H1 (cell line): ENCODE measurements around the gene NF1. TPM values are rescaled to one million over a fixed set of nuclear protein-coding genes. Genes with fewer than 3 reads are reported as not detected.

Experiments
- CTCF ChIA-PET: fragments of 300-600 bp; sonication (Branson Sonifier 250); formaldehyde crosslinking; loops from one replicate; lab custom pipeline; 2021; ENCODE audit not compliant: partially characterized antibody; lab: Charles Lee
- POLR2A ChIA-PET: fragments of 300-600 bp; sonication (Branson Sonifier 250); formaldehyde crosslinking; loops from one replicate; lab custom pipeline; 2021; ENCODE audit warnings: inconsistent platforms; ENCODE audit not compliant: partially characterized antibody; lab: Charles Lee
- DNase-seq, 2 experiments: peaks; one replicate each; pipeline versions ENCODE4 v3.0.0 to v3.0.0-alpha.2; 2010 to 2022; ENCODE audit warnings: low spot score in 2 of 2, low read depth in 1 of 2, mixed read lengths in 1 of 2
- FAIRE-seq: peaks from 2 replicates; lab custom pipeline; 2011; peaks lifted over from hg19 to GRCh38; lab: Jason Lieb, UNC
- H2AFZ ChIP-seq: 2 replicates; pipeline ENCODE4 v1.8.1; 2012; ENCODE audit warnings: low read length, inconsistent platforms
- H2AK5ac ChIP-seq: 2 replicates; pipeline ENCODE4 v1.6.1; 2013; ENCODE audit warnings: low read depth, low read length
- H2BK120ac ChIP-seq: replicated peaks from 2 replicates; pipeline ENCODE3; 2013; ENCODE audit warnings: low read depth, low read length, inconsistent platforms
- H2BK12ac ChIP-seq: 2 replicates; pipeline ENCODE4 v1.6.1; 2013; ENCODE audit warnings: low read depth, low read length
- H2BK15ac ChIP-seq: 2 replicates; pipeline ENCODE4 v1.6.1; 2013; ENCODE audit warnings: low read length
- H2BK20ac ChIP-seq: 2 replicates; pipeline ENCODE4 v1.6.1; 2013; ENCODE audit warnings: low read length
- H2BK5ac ChIP-seq: 2 replicates; pipeline ENCODE4 v1.6.1; 2013; ENCODE audit warnings: low read depth, low read length
- H3K14ac ChIP-seq: 2 replicates; pipeline ENCODE4 v1.6.1; 2013; ENCODE audit warnings: inconsistent platforms; ENCODE audit not compliant: insufficient read length
- H3K18ac ChIP-seq: 2 replicates; pipeline ENCODE4 v1.6.1; 2013; ENCODE audit warnings: low read length; ENCODE audit errors: extremely low read depth
- H3K23ac ChIP-seq: 2 replicates; pipeline ENCODE4 v1.6.1; 2013; ENCODE audit warnings: inconsistent platforms; ENCODE audit not compliant: insufficient read length
- H3K23me2 ChIP-seq: 2 replicates; pipeline ENCODE4 v1.6.1; 2013; ENCODE audit warnings: low read depth, low read length
- H3K27ac ChIP-seq: 2 replicates; pipeline ENCODE4 v1.6.1; 2011; ENCODE audit warnings: low read depth, low read length, inconsistent platforms
- H3K27me3 ChIP-seq, 4 experiments: replicated peaks in 1 of 4; 1 replicate in 1 of 4; 2 replicates in 3 of 4; pipeline versions ENCODE4 v1.6.1 to v1.8.1; 2011 to 2013; ENCODE audit warnings: low read length in 3 of 4, mild to moderate bottlenecking in 3 of 4, inconsistent platforms in 2 of 4, mixed read lengths in 2 of 4, moderate library complexity in 1 of 4; ENCODE audit not compliant: control insufficient read depth in 3 of 4, insufficient read depth in 3 of 4; ENCODE audit errors: extremely low read depth in 1 of 4
- H3K36me3 ChIP-seq, 4 experiments: 2 replicates each; pipeline versions ENCODE4 v1.6.1 to v1.8.1; 2011 to 2013; ENCODE audit warnings: mild to moderate bottlenecking in 4 of 4, low read length in 3 of 4, moderate library complexity in 2 of 4, control low read depth in 1 of 4, inconsistent platforms in 1 of 4; ENCODE audit not compliant: insufficient read depth in 4 of 4, control insufficient read depth in 2 of 4
- H3K4ac ChIP-seq: replicated peaks from 2 replicates; pipeline ENCODE3; 2013; ENCODE audit warnings: low read length, low read depth, mixed read lengths, inconsistent platforms; ENCODE audit not compliant: insufficient read length
- H3K4me1 ChIP-seq, 4 experiments: replicated peaks in 1 of 4; 1 replicate in 1 of 4; 2 replicates in 3 of 4; pipeline versions ENCODE4 v1.6.1 to v1.8.1; 2011 to 2013; ENCODE audit warnings: low read length in 3 of 4, inconsistent platforms in 2 of 4, mixed read lengths in 1 of 4; ENCODE audit not compliant: insufficient read depth in 4 of 4, control insufficient read depth in 3 of 4
- H3K4me2 ChIP-seq, 2 experiments: 2 replicates each; pipeline versions ENCODE4 v1.6.1 to v1.8.1; 2011 to 2013; ENCODE audit warnings: low read depth in 2 of 2, low read length in 2 of 2, control low read depth in 1 of 2, inconsistent platforms in 1 of 2, mild to moderate bottlenecking in 1 of 2; ENCODE audit not compliant: insufficient read depth in 1 of 2
- H3K4me3 ChIP-seq, 4 experiments: fragments of 200-600, 300-600 bp in 1 of 4; sonication (generic), shearing (Covaris generic), sonication (Bioruptor Twin) in 1 of 4; 2 replicates each; pipeline versions ENCODE4 v1.5.1 to v1.8.1; 2011 to 2016; ENCODE audit warnings: low read length in 4 of 4, low read depth in 3 of 4, control low read depth in 2 of 4, inconsistent platforms in 2 of 4, mild to moderate bottlenecking in 2 of 4, mixed read lengths in 1 of 4, moderate library complexity in 1 of 4; ENCODE audit not compliant: insufficient read depth in 2 of 4; ENCODE audit errors: extremely low read depth in 1 of 4
- H3K56ac ChIP-seq: replicated peaks from 2 replicates; pipeline ENCODE3; 2013; ENCODE audit warnings: low read depth, mild to moderate bottlenecking, mixed read lengths, low read length, inconsistent platforms; ENCODE audit not compliant: insufficient read length
- H3K79me1 ChIP-seq: 2 replicates; pipeline ENCODE4 v1.6.1; 2013; ENCODE audit warnings: low read depth, low read length, control low read depth
- H3K79me2 ChIP-seq, 2 experiments: 2 replicates each; pipeline versions ENCODE4 v1.6.1 to v1.8.1; 2012 to 2013; ENCODE audit warnings: low read length in 2 of 2, mild to moderate bottlenecking in 2 of 2, inconsistent platforms in 1 of 2; ENCODE audit not compliant: insufficient read depth in 2 of 2, control insufficient read depth in 1 of 2
- H3K9ac ChIP-seq, 4 experiments: replicated peaks in 1 of 4; 1 replicate in 1 of 4; 2 replicates in 3 of 4; pipeline versions ENCODE4 v1.6.1 to v1.8.1; 2011 to 2013; ENCODE audit warnings: low read depth in 3 of 4, low read length in 3 of 4, control low read depth in 2 of 4, mild to moderate bottlenecking in 2 of 4, moderate library complexity in 2 of 4, inconsistent platforms in 1 of 4; ENCODE audit errors: extremely low read depth in 1 of 4
- H3K9me3 ChIP-seq, 2 experiments: 2 replicates each; pipeline versions ENCODE4 v1.6.1 to v1.8.1; 2012 to 2013; ENCODE audit warnings: mild to moderate bottlenecking in 2 of 2, moderate library complexity in 2 of 2, control low read depth in 1 of 2, inconsistent platforms in 1 of 2, low read depth in 1 of 2, low read length in 1 of 2, mixed read lengths in 1 of 2; ENCODE audit not compliant: insufficient read depth in 2 of 2
- H4K20me1 ChIP-seq, 2 experiments: replicated peaks in 1 of 2; 2 replicates each; pipeline versions ENCODE3 to v1.8.1; 2011 to 2013; ENCODE audit warnings: inconsistent platforms in 2 of 2, low read length in 2 of 2, mild to moderate bottlenecking in 1 of 2; ENCODE audit not compliant: insufficient read depth in 2 of 2, control insufficient read depth in 1 of 2
- H4K5ac ChIP-seq: 2 replicates; pipeline ENCODE4 v1.6.1; 2013; ENCODE audit warnings: low read length, low read depth, mixed read lengths, inconsistent platforms; ENCODE audit not compliant: insufficient read length
- H4K8ac ChIP-seq: 2 replicates; pipeline ENCODE4 v1.8.0; 2013; ENCODE audit warnings: mild to moderate bottlenecking, moderate library complexity, low read length, inconsistent platforms; ENCODE audit not compliant: insufficient read depth; ENCODE audit errors: extremely low read depth
- H4K91ac ChIP-seq: replicated peaks from 2 replicates; pipeline ENCODE3; 2013; ENCODE audit warnings: low read length, mixed read lengths, inconsistent platforms; ENCODE audit not compliant: insufficient read length
- CBX8 ChIP-seq: fragments of 300-800, 300-1000 bp; sonication (generic); IDR thresholded peaks from 2 replicates; pipeline ENCODE4 v1.7.1; 2016; ENCODE audit warnings: low read depth, low read length, borderline replicate concordance
- HDAC2 ChIP-seq, 2 experiments: fragments of 300-600 bp in 1 of 2; sonication (generic) in 1 of 2; IDR thresholded peaks; 2 replicates each; pipeline ENCODE4 v1.6.1; 2011 to 2012; ENCODE audit warnings: low read depth in 2 of 2, low read length in 2 of 2, mild to moderate bottlenecking in 2 of 2, moderate library complexity in 2 of 2, borderline replicate concordance in 1 of 2, inconsistent platforms in 1 of 2
- TEAD4 ChIP-seq: IDR thresholded peaks from 2 replicates; pipeline ENCODE4 v1.6.1; 2012; ENCODE audit warnings: low read depth, low read length, inconsistent platforms, mixed read lengths
- YY1 ChIP-seq: IDR thresholded peaks from 2 replicates; pipeline ENCODE4 v1.6.1; 2011; ENCODE audit warnings: low read depth, mild to moderate bottlenecking, low read length
- whole genome bisulfite sequencing, 2 experiments: shearing (Covaris generic) in 1 of 2; methylation state at CpG; one replicate each; pipeline versions ENCODE4 v1.1.6 to v1.1.7; 2013 to 2015; ENCODE audit warnings: low lambda C conversion rate in 2 of 2, mixed read lengths in 2 of 2, inconsistent platforms in 1 of 2, low coverage in 1 of 2, missing lambda C conversion rate in 1 of 2; ENCODE audit not compliant: insufficient replicate concordance in 2 of 2, insufficient coverage in 1 of 2, insufficient read length in 1 of 2; ENCODE audit errors: extremely low coverage in 1 of 2, missing lambda C conversion rate in 1 of 2; 5-methylcytosine and 5-hydroxymethylcytosine counted together
- polyA plus RNA-seq, 7 experiments: library from polyadenylated mRNA; depleted of rRNA in 3 of 7; stranded (reverse) in 5 of 7; unstranded in 2 of 7; fragments of >200 nt in 5 of 7; fragments of 200-250 nt in 2 of 7; gene quantifications; 1 replicate in 5 of 7; 2 replicates in 1 of 7; 4 replicates in 1 of 7; pipeline versions ENCODE4 v1.2.1 to v1.2.3, GENCODE V29; 2011 to 2013; ENCODE audit warnings: missing spikeins in 2 of 7, mixed read lengths in 2 of 7
- total RNA-seq: library from RNA; stranded (reverse); fragmentation: NEBNext Ultra II Directional; extraction: Animal tissue kit (Norgen Biotek cat#: 25700); gene quantifications from 2 replicates; pipeline ENCODE4 v1.2.1, GENCODE V29; 2021

NF1 gene
- total and polyA plus RNA-seq, 2 of the 8 experiments (the other 6 are each of a cell fraction or from before 2014, with no cell fraction given), result 19.3 to 29.6 TPM

DNA sequence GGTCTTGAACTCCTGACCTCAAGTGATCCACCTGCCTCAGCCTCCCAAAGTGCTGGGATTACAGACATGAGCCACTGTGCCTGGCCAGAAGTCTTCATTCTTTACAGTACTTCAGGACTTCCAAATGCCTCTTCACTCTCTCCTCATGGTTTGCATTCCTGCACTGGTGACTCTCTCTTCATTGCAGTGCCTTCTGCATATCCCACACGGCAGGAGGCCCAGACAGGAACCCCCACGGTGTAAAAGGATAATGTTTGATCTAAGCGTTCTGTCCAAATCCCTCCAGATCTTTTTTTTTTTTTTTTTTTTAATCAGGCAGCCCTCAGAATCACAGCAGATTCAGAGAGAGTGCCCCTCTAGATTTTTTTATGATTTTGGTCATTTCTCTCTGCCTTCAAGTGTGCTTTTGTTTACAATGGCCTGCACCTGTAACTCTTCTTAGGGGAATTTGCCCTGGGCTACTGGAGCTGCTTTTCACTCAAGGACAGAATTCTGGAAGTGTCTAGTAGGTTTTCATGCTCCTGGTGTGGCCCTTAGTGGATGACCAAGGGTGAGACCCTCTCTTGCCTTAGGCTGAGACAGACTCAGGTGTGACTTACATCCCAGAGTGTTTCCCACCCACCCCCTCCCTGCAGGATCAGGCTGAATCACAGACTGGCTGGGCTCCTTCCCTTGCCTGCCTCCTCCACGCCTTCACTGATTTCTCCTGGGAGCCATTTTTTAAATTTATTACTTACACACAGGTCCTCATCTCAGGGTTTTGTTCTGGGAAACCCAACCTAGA is 19.8 kb upstream of the NF1 start:
- H4K8ac ChIP-seq, result no peak overlapping the region
- no peak overlapping the region for H3K4me3 ChIP-seq
- H3K56ac ChIP-seq, result no peak overlapping the region
- H3K27ac ChIP-seq, result no peak overlapping the region
- no peak for FAIRE-seq
- no peaks in the 10 kb centered on the region for H3K79me2 ChIP-seq
- no peak for TF ChIP-seq CBX8
- TF ChIP-seq TEAD4, result peak; percentile 78
- TF ChIP-seq HDAC2 (IDR thresholded peaks at IDR 0.05; ENCODE audit: borderline replicate concordance in 1 of 2, low read depth in 2 of 2, low read length in 2 of 2), result peak in 1 of 2 experiments; percentile 40; a peak in 1 of 4 replicates
- 0 out of 2 replicates have a peak, but pooled peaks have one; percentile 10 for TF ChIP-seq YY1
- TF ChIP-seq, all 59 proteins: peak for 3
- Histone ChIP-seq H3K27me3 (no peaks in the 10 kb centered on the region), H3K79me1 (no peaks in the 10 kb centered on the region), H4K91ac (no peak overlapping the region), H3K14ac (no peak overlapping the region), H2AK5ac (no peak overlapping the region), H3K18ac (no peak overlapping the region), H3K23me2 (no peaks in the 10 kb centered on the region), H3K9me3 (no peaks in the 10 kb centered on the region), H4K5ac (no peak overlapping the region), H2BK5ac (no peak overlapping the region), H3K4ac (no peak overlapping the region), H4K20me1 (no peaks in the 10 kb centered on the region), H2BK12ac (no peak overlapping the region), H2BK15ac (no peak overlapping the region), H3K4me1 (peaks cover 0 to 7% (median 3%) of the 10 kb centered on the region in 4 experiments; a peak in 3 of 7 replicates), H2AFZ (no peak overlapping the region), H3K9ac (no peak overlapping the region), H3K36me3 (no peaks in the 10 kb centered on the region), H2BK20ac (no peak overlapping the region), H2BK120ac (no peak overlapping the region), H3K23ac (no peak overlapping the region), H3K4me2 (0 out of 4 replicates have a peak overlapping the region, but pooled peaks of 1 of the 2 experiments have one; percentile 4)
- peak in 1 of 2 experiments; percentile 53 for DNase-seq
- ChIA-PET CTCF (no interaction called here), POLR2A (interaction anchor here (1.0 kb wide), 1 partner anchor 20 kb away, joined by 4 read pairs; the partner anchor contains the start of gene NF1)
- WGBS, 2 experiments, result 53% methylated on average over 4 of the region's 4 CpGs; no CpG with 5 or more reads in 1 of the 2 experiments
